Loucy (cell line): Measurements from ENCODE around the gene CAPN14.
A peak's percentile ranks its signal among the peaks of the same experiment; 100 is the strongest.

Experiments
- EZH2phosphoT487 ChIP-seq: fragments of 200-600 bp; IDR thresholded peaks from 2 replicates; pipeline ENCODE4 v1.6.1; 2018; ENCODE audit warnings: antibody characterized with exemption, mild to moderate bottlenecking, moderate library complexity, borderline replicate concordance
- TF ChIP-seq, protein P1 (sequence below): fragments of 200-600 bp; sonication (generic); conservative IDR thresholded peaks from 2 replicates; pipeline ENCODE4 v1.5.1; 2014; ENCODE audit warnings: mild to moderate bottlenecking, antibody characterized with exemption, low read length

DNA sequence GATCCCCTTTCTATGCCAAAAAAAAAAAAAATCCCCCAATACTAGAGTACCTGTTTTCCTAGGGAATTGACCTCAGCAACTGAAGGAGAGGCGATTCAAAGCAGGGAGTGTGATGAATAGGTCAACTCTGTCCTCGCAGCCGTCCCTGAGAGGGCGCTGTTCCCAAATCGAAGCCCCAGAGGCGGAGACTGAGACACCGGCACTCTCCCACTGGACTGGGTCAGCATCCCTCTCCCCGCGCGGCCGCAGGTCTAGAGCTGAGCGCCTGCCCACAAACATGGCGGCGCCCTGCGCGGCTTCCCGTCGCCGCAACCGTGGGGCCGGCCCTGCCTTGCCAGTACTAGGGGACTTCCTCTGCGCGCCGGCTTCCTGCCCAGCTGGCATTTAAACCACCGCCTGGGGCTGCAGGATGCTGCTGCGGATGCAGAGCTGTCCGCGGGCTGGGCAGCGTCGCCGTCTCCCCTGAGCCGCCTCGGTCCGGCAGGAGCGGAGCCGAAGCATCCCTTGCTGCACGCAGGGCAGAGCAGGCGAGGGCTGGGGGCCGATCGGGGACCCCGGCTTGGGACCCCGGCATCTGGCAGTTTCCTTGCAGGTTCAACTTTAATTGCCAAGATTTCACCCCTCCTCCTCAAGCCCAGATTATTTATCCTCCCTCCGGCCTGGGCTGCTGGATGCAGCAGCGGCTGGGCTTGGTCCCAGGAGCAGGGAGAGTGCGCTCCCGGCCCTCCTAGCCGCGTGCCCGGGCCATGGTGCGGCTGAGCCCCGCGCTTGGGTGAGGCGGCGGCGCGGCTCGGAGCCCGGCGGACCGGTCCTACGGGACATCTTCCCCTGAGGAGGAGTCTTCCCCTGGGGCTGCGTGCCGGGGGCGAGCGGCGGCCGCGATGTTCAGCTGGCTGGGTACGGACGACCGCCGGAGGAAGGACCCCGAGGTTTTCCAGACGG is 16.7 kb upstream of the CAPN14 start, which contains the start of gene EHD3:
- no peak for TF ChIP-seq EZH2phosphoT487
- TF ChIP-seq, protein P1, sequence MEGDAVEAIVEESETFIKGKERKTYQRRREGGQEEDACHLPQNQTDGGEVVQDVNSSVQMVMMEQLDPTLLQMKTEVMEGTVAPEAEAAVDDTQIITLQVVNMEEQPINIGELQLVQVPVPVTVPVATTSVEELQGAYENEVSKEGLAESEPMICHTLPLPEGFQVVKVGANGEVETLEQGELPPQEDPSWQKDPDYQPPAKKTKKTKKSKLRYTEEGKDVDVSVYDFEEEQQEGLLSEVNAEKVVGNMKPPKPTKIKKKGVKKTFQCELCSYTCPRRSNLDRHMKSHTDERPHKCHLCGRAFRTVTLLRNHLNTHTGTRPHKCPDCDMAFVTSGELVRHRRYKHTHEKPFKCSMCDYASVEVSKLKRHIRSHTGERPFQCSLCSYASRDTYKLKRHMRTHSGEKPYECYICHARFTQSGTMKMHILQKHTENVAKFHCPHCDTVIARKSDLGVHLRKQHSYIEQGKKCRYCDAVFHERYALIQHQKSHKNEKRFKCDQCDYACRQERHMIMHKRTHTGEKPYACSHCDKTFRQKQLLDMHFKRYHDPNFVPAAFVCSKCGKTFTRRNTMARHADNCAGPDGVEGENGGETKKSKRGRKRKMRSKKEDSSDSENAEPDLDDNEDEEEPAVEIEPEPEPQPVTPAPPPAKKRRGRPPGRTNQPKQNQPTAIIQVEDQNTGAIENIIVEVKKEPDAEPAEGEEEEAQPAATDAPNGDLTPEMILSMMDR = peak; percentile 64
